HepG2 (cell line): Measurements from ENCODE around the gene SAMD10.
A peak's percentile ranks its signal among the peaks of the same experiment; 100 is the strongest.

Experiments used
- FOXK1 ChIP-seq: sonication (generic); formaldehyde crosslinking; IDR thresholded peaks from 2 replicates; pipeline ENCODE4 v1.4.0; 2020; ENCODE audit warnings: low read depth, missing genetic modification reagents, borderline replicate concordance
- HNRNPL ChIP-seq: fragments of 200-400 bp; formaldehyde crosslinking; IDR thresholded peaks from 2 replicates; pipeline ENCODE4 v1.6.1; 2017; ENCODE audit warnings: mild to moderate bottlenecking, low read depth, low read length

GRCh38 chr20:63940071-63940471 is 39.4 kb downstream of the SAMD10 start:
- TF ChIP-seq HNRNPL = 0 out of 2 replicates have a peak, but pooled peaks have one; percentile 15
- TF ChIP-seq FOXK1 = no peak
